ENCODE measurements around the gene IMPDH1. TPM values are rescaled to one million over a fixed set of nuclear protein-coding genes. Genes with fewer than 3 reads are reported as not detected.

IMPDH1 gene
- total RNA-seq, 2 experiments from 2014 or later = 44.3 to 45.9 TPM

DNA sequence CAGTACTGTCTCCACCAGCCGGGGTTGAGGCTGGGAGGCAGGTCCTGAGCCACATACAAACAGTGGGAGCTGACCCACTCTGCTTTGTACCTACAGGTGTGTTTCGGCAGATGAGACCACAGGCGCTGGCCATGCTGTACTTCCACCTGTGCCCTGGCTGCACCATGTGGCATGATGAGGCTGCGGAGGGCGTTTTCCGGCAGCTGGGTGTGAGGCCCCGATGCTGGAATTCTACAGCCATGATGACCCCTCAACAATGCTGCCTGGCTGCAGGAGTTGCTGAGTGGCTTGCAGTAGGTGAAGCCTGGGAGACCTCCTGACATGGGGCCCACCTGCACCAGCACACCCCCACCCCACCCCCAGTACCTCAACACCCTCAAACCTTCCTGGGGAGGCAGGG is 18.0 kb downstream of the IMPDH1 start:
- Mint-ChIP-seq H3K9me3 (no peaks in the 10 kb centered on the region), H3K27me3 (ENCODE audit: low read depth) (no peaks in the 10 kb centered on the region), H3K27ac (no peak overlapping the region), H3K36me3 (ENCODE audit: low read depth) (peaks cover 2% of the 10 kb centered on the region), H3K4me3 (no peak overlapping the region), H3K4me1 (ENCODE audit: low read depth) (no peaks in the 10 kb centered on the region)
- intact Hi-C loops (cut with micrococcal nuclease) = no loop called here
- DNase-seq = no peak
- CTCF ChIA-PET = interaction anchor here (1.2 to 11.9 kb wide), 4 partner anchors 10 to 44 kb away, joined by 3 to 297 read pairs (median 30); partner anchors contain the start of gene RBM28

DNA sequence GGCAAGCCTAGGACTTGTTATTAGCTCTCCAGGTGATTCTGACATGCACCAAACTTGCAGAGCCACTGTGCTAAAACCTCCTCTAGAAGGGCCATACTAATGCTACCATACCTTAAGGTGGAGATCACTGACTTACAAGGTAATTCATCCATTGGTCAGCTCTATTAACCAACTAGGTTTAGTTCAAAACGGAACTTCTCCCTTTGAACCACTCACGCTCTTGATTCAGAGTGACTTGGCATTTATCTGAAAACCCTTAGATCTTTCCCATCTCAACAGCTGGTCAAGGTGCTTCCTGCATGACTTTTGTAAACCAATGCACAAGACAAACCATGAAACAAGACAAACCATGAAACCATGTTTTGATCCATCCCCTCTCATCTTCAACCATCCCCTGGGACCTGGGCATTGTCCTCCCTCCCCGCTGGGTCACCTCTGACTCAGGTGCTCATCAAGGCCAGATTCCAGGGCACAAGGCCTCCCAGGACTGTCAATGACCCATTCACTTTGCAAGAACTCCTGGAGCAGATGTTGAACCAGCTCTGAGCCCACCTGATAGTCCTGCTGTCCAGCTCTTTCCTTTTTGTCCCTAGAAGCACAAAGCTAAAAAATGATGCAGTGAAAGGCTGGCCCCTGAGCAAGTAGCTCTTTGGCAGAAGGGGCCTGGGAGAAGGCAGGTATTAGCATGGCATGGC is 18.8 kb downstream of the IMPDH1 start:
- intact Hi-C loops (cut with micrococcal nuclease) = no loop called here
- H3K4me3 Mint-ChIP-seq = no peak overlapping the region
- H3K27me3 Mint-ChIP-seq (ENCODE audit: low read depth) = no peaks in the 10 kb centered on the region
- CTCF ChIA-PET = interaction anchor here (0.6 to 11.9 kb wide), 8 partner anchors 8 to 90 kb away, joined by 3 to 297 read pairs (median 3); partner anchors contain the start of genes PRRT4 and RBM28
- peaks cover 2% of the 10 kb centered on the region for H3K36me3 Mint-ChIP-seq (ENCODE audit: low read depth)
- H3K4me1 Mint-ChIP-seq (ENCODE audit: low read depth) = no peaks in the 10 kb centered on the region
- no peaks in the 10 kb centered on the region for H3K9me3 Mint-ChIP-seq
- no peak overlapping the region for H3K27ac Mint-ChIP-seq
- no peak for DNase-seq

- CTCF ChIA-PET = interaction anchor here (0.6 to 11.9 kb wide), 8 partner anchors 9 to 549 kb away, joined by 3 to 297 read pairs (median 11); partner anchors contain the start of gene RBM28
- H3K4me1 Mint-ChIP-seq (ENCODE audit: low read depth) = no peaks in the 10 kb centered on the region
- H3K4me3 Mint-ChIP-seq = no peak overlapping the region
- intact Hi-C loops (cut with micrococcal nuclease) = loop anchor here (5.0 kb wide), 1 partner anchor 38 kb away; no protein-coding TSS in a partner anchor
- peaks cover 2% of the 10 kb centered on the region for H3K36me3 Mint-ChIP-seq (ENCODE audit: low read depth)
- H3K27me3 Mint-ChIP-seq (ENCODE audit: low read depth) = no peaks in the 10 kb centered on the region
- no peak for DNase-seq
- H3K9me3 Mint-ChIP-seq = no peaks in the 10 kb centered on the region
- no peak overlapping the region for H3K27ac Mint-ChIP-seq
Measured at GRCh38 chr7:128389618-128390329, 20.0 kb downstream of the IMPDH1 start.

- H3K4me1 Mint-ChIP-seq (ENCODE audit: low read depth) = no peaks in the 10 kb centered on the region
- H3K4me3 Mint-ChIP-seq = no peak overlapping the region
- H3K9me3 Mint-ChIP-seq = no peaks in the 10 kb centered on the region
- peaks cover 2% of the 10 kb centered on the region for H3K36me3 Mint-ChIP-seq (ENCODE audit: low read depth)
- intact Hi-C loops (cut with micrococcal nuclease) = loop anchor here (5.0 kb wide), 1 partner anchor 38 kb away; no protein-coding TSS in a partner anchor
- H3K27ac Mint-ChIP-seq = no peak overlapping the region
- no peaks in the 10 kb centered on the region for H3K27me3 Mint-ChIP-seq (ENCODE audit: low read depth)
- DNase-seq = no peak
- CTCF ChIA-PET = interaction anchor here (0.6 to 11.9 kb wide), 11 partner anchors 8 to 550 kb away, joined by 3 to 297 read pairs (median 10); partner anchors contain the start of gene RBM28
Measured at GRCh38 chr7:128389085-128389617, 20.6 kb downstream of the IMPDH1 start.

- DNase-seq = no peak
- no peak overlapping the region for H3K27ac Mint-ChIP-seq
Measured at GRCh38 chr7:128388145-128388485, 21.7 kb downstream of the IMPDH1 start.

GRCh38 chr7:128387216-128388144 is 22.3 kb downstream of the IMPDH1 start:
- Mint-ChIP-seq H3K27ac (no peak overlapping the region), H3K27me3 (ENCODE audit: low read depth) (no peaks in the 10 kb centered on the region), H3K4me1 (ENCODE audit: low read depth) (no peaks in the 10 kb centered on the region), H3K36me3 (ENCODE audit: low read depth) (peaks cover 2% of the 10 kb centered on the region), H3K4me3 (no peak overlapping the region), H3K9me3 (no peaks in the 10 kb centered on the region)
- intact Hi-C loops (cut with micrococcal nuclease) = loop anchor here (1.0 to 5.0 kb wide), 2 partner anchors 40 kb away; no protein-coding TSS in a partner anchor
- CTCF ChIA-PET = interaction anchor here (0.5 to 11.9 kb wide), 27 partner anchors 10 to 1369 kb away, joined by 3 to 297 read pairs (median 5); partner anchors contain the start of gene RBM28
- DNase-seq = peak; percentile 80

More at GRCh38 chr7:128388145-128388485, 21.7 kb downstream of the IMPDH1 start:
- intact Hi-C loops (cut with micrococcal nuclease) = loop anchor here (5.0 kb wide), 1 partner anchor 39 kb away; no protein-coding TSS in a partner anchor
- no peaks in the 10 kb centered on the region for H3K4me1 Mint-ChIP-seq (ENCODE audit: low read depth)
- no peaks in the 10 kb centered on the region for H3K9me3 Mint-ChIP-seq
- no peaks in the 10 kb centered on the region for H3K27me3 Mint-ChIP-seq (ENCODE audit: low read depth)
- H3K4me3 Mint-ChIP-seq = no peak overlapping the region
- peaks cover 2% of the 10 kb centered on the region for H3K36me3 Mint-ChIP-seq (ENCODE audit: low read depth)
- CTCF ChIA-PET = interaction anchor here (0.5 to 11.9 kb wide), 17 partner anchors 11 to 159 kb away, joined by 3 to 297 read pairs (median 7); partner anchors contain the start of gene RBM28

- no peak overlapping the region for H3K27ac Mint-ChIP-seq
- no peaks in the 10 kb centered on the region for H3K4me1 Mint-ChIP-seq (ENCODE audit: low read depth)
- intact Hi-C loops (cut with micrococcal nuclease) = loop anchor here (5.0 kb wide), 1 partner anchor 41 kb away; no protein-coding TSS in a partner anchor
- CTCF ChIA-PET = interaction anchor here (0.6 to 11.9 kb wide), 20 partner anchors 9 to 440 kb away, joined by 3 to 297 read pairs (median 6); partner anchors contain the start of gene RBM28
- no peak overlapping the region for H3K4me3 Mint-ChIP-seq
- no peaks in the 10 kb centered on the region for H3K36me3 Mint-ChIP-seq (ENCODE audit: low read depth)
- H3K9me3 Mint-ChIP-seq = no peaks in the 10 kb centered on the region
- H3K27me3 Mint-ChIP-seq (ENCODE audit: low read depth) = no peaks in the 10 kb centered on the region
- DNase-seq = no peak
Measured at GRCh38 chr7:128385988-128386925, 23.5 kb downstream of the IMPDH1 start.

GRCh38 chr7:128384726-128385125 is 25.1 kb downstream of the IMPDH1 start:
- no peaks in the 10 kb centered on the region for H3K27me3 Mint-ChIP-seq (ENCODE audit: low read depth)
- H3K36me3 Mint-ChIP-seq (ENCODE audit: low read depth) = no peaks in the 10 kb centered on the region
- no peak overlapping the region for H3K4me3 Mint-ChIP-seq
- CTCF ChIA-PET = interaction anchor here (0.7 to 11.9 kb wide), 6 partner anchors 11 to 249 kb away, joined by 3 to 297 read pairs (median 5); partner anchors contain the start of gene RBM28
- H3K27ac Mint-ChIP-seq = no peak overlapping the region
- no peaks in the 10 kb centered on the region for H3K9me3 Mint-ChIP-seq
- intact Hi-C loops (cut with micrococcal nuclease) = loop anchor here (5.0 kb wide), 1 partner anchor 43 kb away; no protein-coding TSS in a partner anchor
- H3K4me1 Mint-ChIP-seq (ENCODE audit: low read depth) = no peaks in the 10 kb centered on the region
- no peak for DNase-seq

DNA sequence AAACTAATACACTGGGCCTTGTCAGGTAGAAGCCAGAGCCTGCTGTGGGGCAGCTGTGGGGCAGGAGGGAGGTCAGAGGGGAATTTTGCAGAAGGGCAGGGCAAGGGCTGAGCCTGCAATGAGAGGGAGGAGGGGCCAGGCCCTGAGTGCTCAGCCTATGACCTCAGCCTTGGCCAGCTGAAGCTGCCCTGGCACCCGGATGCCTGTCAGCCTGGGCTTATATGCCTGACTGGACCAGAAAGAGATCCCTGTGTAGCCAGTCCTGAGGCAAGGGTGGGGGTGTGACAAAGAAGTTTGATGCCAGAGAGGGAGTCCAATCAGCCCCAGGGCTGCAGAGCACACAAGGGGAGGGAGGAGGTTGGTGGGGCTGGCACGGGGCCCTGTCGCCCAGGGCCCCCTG is 26.0 kb downstream of the IMPDH1 start:
- H3K9me3 Mint-ChIP-seq = no peaks in the 10 kb centered on the region
- CTCF ChIA-PET = interaction anchor here (1.0 to 11.9 kb wide), 5 partner anchors 9 to 42 kb away, joined by 3 to 297 read pairs (median 7); partner anchors contain the start of gene RBM28
- H3K27me3 Mint-ChIP-seq (ENCODE audit: low read depth) = no peaks in the 10 kb centered on the region
- intact Hi-C loops (cut with micrococcal nuclease) = no loop called here
- H3K4me3 Mint-ChIP-seq = no peak overlapping the region
- no peak for DNase-seq
- no peaks in the 10 kb centered on the region for H3K36me3 Mint-ChIP-seq (ENCODE audit: low read depth)
- H3K4me1 Mint-ChIP-seq (ENCODE audit: low read depth) = no peaks in the 10 kb centered on the region
- H3K27ac Mint-ChIP-seq = no peak overlapping the region

GRCh38 chr7:128381161-128381821 is 28.5 kb downstream of the IMPDH1 start:
- peak; percentile 61 for DNase-seq
- no peaks in the 10 kb centered on the region for H3K9me3 Mint-ChIP-seq
- H3K27me3 Mint-ChIP-seq (ENCODE audit: low read depth) = no peaks in the 10 kb centered on the region
- no peaks in the 10 kb centered on the region for H3K4me1 Mint-ChIP-seq (ENCODE audit: low read depth)
- no peak overlapping the region for H3K27ac Mint-ChIP-seq
- intact Hi-C loops (cut with micrococcal nuclease) = loop anchor here (2.0 kb wide), 1 partner anchor 28 kb away; the partner anchor contains the start of gene IMPDH1
- CTCF ChIA-PET = interaction anchor here (0.8 to 2.4 kb wide), 22 partner anchors 8 to 239 kb away, joined by 3 to 19 read pairs (median 3); partner anchors contain the start of gene RBM28
- no peaks in the 10 kb centered on the region for H3K36me3 Mint-ChIP-seq (ENCODE audit: low read depth)
- H3K4me3 Mint-ChIP-seq = no peak overlapping the region

Data from activated naive CD4-positive, alpha-beta T cell treated with anti-CD3 and anti-CD28 coated beads for 36 hours (primary cell).